Fibroblast of the aortic adventitia (primary cell): ENCODE data around the gene RANBP3. TPM values are rescaled to one million over a fixed set of nuclear protein-coding genes. Genes with fewer than 3 reads are reported as not detected.

Experiments
- DNase-seq: peaks from one replicate; pipeline ENCODE4 v3.0.0-alpha.2; 2010; ENCODE audit warnings: low read depth
- H3K4me3 ChIP-seq: 2 replicates; pipeline ENCODE4 v1.5.1; 2011; ENCODE audit warnings: low read depth, mild to moderate bottlenecking, control low read depth, low read length, moderate library complexity
- total RNA-seq: library from RNA; depleted of rRNA; stranded (reverse); fragments of >200 nt; gene quantifications from 2 replicates; pipeline ENCODE4 v1.2.3, GENCODE V29; 2012; ENCODE audit warnings: low replicate concordance
- TF ChIP-seq, protein P1 (sequence below): IDR thresholded peaks from 2 replicates; pipeline ENCODE4 v1.5.1; 2011; ENCODE audit warnings: mild to moderate bottlenecking, low read length, control low read depth, inconsistent platforms; ENCODE audit not compliant: insufficient read depth

Gene RANBP3
- total RNA-seq, 1 donor, result 58.0 TPM

DNA sequence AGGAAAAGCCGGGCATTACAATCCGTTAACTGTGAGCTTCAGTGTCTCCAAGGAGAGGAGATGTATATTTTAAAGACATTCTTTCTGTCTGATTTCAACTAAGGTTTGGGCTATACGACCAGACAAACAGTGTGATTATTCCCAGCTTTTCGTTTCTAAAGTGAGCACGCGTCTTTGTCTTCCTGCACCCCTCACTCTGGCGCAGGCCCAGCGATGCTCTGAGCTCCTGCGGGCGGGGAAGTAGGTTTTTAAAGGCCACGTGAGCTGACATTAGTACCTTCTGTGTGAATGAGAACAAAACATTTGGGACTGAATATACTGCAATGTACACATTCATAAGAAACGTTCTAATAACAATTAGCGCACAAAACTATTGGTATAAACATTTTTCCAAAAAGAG is 15.3 kb upstream of the RANBP3 start:
- TF ChIP-seq, protein P1, sequence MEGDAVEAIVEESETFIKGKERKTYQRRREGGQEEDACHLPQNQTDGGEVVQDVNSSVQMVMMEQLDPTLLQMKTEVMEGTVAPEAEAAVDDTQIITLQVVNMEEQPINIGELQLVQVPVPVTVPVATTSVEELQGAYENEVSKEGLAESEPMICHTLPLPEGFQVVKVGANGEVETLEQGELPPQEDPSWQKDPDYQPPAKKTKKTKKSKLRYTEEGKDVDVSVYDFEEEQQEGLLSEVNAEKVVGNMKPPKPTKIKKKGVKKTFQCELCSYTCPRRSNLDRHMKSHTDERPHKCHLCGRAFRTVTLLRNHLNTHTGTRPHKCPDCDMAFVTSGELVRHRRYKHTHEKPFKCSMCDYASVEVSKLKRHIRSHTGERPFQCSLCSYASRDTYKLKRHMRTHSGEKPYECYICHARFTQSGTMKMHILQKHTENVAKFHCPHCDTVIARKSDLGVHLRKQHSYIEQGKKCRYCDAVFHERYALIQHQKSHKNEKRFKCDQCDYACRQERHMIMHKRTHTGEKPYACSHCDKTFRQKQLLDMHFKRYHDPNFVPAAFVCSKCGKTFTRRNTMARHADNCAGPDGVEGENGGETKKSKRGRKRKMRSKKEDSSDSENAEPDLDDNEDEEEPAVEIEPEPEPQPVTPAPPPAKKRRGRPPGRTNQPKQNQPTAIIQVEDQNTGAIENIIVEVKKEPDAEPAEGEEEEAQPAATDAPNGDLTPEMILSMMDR, result no peak
- no peak for DNase-seq
- no peak overlapping the region for H3K4me3 ChIP-seq

DNA sequence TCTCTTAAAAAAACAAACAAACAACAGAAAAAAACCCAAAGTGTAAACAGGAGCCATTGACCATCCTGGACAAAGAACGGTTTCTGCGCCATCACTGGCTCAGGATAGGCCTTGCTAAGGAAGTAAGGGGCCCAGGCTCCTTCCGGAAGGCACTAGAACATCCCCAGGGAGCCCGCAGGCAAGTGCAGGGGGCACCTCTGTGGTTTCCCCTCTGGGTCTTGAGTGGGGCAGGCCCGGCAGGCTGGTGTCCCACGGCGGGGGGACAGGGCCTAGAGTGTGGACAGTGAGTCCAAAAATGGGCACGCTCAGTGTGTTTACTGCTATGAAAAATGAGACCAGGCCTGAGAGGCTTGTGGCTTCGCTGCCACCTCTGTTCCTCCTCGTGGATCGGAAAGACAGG is 14.8 kb upstream of the RANBP3 start:
- TF ChIP-seq, protein P1, result no peak
- H3K4me3 ChIP-seq, result no peak overlapping the region
- DNase-seq, result no peak

DNA sequence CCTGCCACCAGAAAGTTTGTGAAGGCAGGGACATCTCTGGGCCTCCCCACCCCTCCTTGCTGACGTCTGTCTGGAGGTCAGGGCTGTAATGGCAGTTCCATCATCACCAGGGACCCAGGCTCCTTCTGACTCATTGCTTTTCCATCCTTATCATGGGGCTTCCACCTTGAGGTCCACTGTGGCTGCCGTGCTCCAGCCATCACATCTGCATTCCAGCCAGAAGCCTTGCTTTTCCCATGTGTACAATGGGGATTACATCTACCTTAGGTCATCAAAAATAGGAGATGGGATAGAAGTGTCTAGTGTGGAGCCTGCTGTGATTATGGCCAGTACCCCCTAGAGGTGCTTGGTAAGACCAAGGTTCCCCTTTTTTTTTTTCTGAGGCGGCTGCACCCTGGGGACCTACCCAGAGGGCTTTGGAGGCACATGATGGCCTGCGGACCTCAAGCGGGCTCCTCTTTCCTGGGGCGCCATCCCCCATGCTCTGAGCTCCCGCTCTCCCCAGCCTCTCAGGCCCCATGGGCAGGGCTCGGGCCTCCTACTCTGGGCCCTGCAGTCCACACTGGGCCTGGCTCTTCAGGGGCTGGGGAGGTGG is 13.4 kb upstream of the RANBP3 start:
- no peak for DNase-seq
- TF ChIP-seq, protein P1, result no peak
- no peak overlapping the region for H3K4me3 ChIP-seq

DNA sequence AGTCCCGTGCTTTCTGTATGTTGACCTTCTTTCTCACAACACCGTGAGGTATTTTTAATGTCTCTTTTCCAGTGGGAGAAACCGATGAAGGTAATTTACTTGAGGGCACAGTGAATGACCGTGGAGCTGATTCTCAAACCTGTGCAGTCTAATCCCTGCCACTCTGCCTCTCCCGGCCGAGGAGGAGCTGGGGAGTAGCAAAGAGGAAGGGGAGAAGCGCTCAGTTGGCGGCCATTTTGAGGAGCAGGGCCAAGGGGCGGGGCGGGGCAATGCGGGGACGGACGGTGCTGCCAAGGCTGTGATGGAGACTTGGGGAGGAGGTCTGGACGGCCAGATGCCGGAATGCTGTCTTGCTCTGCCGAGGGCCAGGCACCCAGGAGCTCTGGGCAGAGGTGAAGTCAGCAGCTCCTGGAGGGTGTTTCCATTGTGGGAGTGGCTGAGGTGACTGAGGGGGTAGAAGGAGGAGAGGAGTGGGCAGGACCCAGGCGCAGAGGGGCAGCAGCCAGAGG is 12.4 kb upstream of the RANBP3 start:
- DNase-seq, result no peak
- H3K4me3 ChIP-seq, result no peak overlapping the region
- TF ChIP-seq, protein P1, result no peak

DNA sequence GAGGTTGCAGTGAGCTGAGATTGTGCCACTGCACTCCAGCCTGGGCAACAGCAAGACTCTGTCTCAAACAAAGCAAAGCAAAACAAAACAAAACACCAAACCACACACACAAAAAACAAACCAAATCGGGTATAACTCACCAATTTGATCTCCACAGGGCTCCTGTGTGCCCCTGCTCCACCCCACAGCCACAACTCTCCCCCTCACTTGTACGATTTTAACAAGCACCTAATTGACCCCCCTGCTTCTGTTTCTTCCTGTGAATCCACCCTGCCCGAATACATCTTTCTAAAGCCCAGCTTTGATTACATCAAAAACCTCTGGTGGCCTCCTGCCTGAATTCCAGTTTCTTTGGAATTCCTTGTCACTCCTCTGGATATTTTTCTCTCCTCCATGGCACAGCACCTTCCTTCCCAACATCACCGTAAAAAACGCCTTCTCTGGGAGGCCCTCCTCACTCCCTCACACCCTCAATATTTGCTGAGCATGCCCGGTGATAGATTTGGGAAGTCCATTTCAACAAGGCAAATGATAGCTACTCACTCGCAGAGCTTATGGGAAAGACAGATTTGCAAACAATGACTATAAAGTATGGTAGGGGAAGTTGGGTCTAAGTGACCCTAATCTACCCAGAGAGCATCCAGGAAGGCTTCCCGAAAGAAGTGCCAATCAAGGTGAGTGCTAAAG is 11.6 kb upstream of the RANBP3 start:
- TF ChIP-seq, protein P1, result no peak
- no peak for DNase-seq
- H3K4me3 ChIP-seq, result no peak overlapping the region

DNA sequence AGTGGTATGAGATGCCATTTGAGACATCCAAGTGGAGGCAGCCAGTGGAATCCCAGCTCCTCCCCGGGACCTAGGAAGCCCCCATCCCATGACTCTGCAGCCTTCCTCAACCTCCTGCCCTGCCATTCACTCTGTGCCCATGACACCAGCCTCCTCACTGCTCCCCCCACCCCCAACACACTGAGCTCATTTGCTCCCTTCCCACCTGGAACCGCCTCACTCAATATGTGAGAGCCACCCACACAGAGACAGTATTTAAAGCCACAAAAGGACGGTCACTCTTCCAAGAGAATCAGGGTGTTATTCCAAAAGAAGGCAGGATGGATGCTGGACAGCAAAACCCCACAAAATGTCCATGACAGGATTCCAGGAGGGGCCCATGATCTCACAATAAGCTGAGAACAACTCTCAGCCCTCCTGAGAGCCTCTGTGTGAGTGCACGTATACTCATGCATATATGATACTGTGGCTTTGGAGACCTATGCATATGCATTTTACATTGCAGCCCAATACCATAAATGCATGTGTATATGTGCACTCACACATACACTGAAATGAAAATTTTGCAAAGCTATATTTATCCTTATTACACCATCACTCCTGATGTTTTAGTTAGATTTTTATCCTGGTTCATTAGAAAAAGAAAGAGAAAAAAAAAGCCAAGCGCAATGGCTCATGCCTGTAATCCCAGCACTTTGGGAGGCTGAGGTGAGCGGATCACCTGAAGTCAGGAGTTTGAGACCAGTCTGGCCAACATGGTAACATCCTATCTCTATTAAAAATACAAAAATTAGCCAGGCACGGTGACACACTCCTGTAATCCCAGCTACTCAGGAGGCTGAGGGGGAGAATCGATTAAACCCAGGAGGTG is 10.8 kb upstream of the RANBP3 start:
- TF ChIP-seq, protein P1, result no peak
- DNase-seq, result no peak
- no peak overlapping the region for H3K4me3 ChIP-seq
